Bladder microvascular endothelial cell (primary cell): ENCODE results near the gene TTC39A. TPM values are rescaled to one million over a fixed set of nuclear protein-coding genes. Genes with fewer than 3 reads are reported as not detected.

Source experiments
- total RNA-seq: library from RNA; depleted of rRNA; stranded (reverse); fragments of >200 nt; gene quantifications from 2 replicates; pipeline ENCODE4 v1.2.3, GENCODE V29; 2014

TTC39A gene
- 0.94 and 0.97 TPM in 2 replicates for total RNA-seq

DNA sequence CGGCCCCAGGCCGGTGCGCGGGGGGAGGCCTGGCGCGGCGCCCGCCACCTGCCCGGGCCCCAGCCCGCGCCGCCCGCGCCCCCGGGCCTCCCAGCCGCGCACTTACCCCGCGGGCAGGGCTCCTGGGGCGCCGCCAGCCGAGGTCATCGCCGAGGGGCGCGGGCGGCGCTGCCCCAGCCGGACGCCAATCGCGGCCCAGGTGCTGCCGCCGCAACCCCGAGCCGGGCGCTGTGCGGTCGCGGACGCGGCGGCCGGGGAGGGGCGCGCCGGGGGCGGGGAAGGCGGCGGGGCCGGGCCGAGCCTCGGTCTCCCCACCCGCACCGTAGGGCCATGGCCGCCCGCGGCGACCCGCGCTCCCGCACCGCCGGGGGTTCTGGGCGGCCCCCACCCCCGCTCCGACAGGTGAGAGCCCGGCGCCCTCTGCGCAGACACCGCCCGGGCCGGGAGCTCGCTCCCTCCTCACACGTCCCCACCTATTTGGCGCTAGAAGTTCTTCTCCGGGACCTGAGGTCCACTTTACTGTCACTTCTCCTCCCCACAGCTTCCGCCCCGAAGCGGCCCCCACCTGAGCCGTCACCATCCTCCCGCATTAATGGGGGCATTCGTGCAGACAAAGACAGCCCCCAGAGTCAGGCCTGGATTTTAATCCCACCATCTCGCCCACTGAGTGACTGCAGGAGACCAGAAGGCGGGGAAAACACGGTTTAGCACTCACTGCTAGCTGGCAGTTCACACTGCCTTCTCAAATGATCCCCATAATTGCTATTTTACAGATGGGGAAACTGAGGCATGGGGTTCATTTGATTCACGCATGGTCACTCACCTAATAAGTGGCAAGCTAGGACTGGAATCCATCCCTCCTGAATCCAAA, at the start of gene TTC39A:
Gene TTC39A, minus strand, starts transcription at position 232 of the 871 bp plus-strand sequence. Its CDS starts 85 bp downstream, at position 147.

Other genes with a start within 250 kb of the TTC39A start
- not detected in 2 replicates for gene C1orf185, start 228.3 kb downstream of the TTC39A start, total RNA-seq
- gene RNF11, start 94.3 kb downstream of the TTC39A start, total RNA-seq = 64.4 and 141 TPM in 2 replicates
- gene EPS15, start 188.7 kb upstream of the TTC39A start, total RNA-seq = 30.8 and 69.2 TPM in 2 replicates